ENCODE data around the gene ATP10A. TPM values are rescaled to one million over a fixed set of nuclear protein-coding genes. Genes with fewer than 3 reads are reported as not detected.

Gene ATP10A
- total and polyA plus RNA-seq, 2 of the 8 experiments (the other 6 are each of a cell fraction or from before 2014, with no cell fraction given): 2.0 to 2.8 TPM

DNA sequence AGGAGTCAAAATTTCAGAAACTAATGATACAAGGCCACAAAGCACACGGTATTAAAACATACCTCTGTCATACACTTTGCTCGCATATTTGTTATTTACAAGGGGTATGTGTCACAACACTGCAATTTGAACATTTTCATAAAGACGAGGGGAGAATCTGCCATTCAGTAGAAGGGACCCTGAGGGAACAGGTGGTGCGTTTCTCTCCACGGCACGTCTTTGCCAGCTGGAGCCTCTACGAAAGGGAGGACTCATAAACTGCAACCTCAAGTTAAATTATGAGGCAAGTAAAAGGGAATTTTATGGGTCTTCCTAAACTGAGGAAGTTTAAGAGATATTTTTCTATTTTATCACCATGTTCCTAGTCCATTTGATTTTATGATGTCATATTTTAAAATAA lies 19.1 kb downstream of the ATP10A start:
- DNase-seq (ENCODE audit: low read depth in 1 of 2, low spot score in 2 of 2) (no peak), FAIRE-seq (no peak)
- Histone ChIP-seq H3K23me2 (ENCODE audit: low read depth, low read length) (peaks cover 3% of the 10 kb centered on the region; the same call in 1 of the 2 replicates), H4K5ac (ENCODE audit: insufficient read length, low read depth, low read length) (no peak overlapping the region), H3K4ac (replicated peaks; ENCODE audit: insufficient read length, low read depth, low read length) (no peak overlapping the region), H3K4me2 (ENCODE audit: insufficient read depth in 1 of 2, low read depth in 2 of 2, low read length in 2 of 2) (no peak overlapping the region), H3K27ac (ENCODE audit: low read depth, low read length) (no peak overlapping the region), H3K23ac (ENCODE audit: insufficient read length) (no peak overlapping the region), H3K4me3 (ENCODE audit: extremely low read depth in 1 of 4, insufficient read depth in 2 of 4, low read depth in 3 of 4, low read length in 4 of 4) (no peak overlapping the region), H4K20me1 (replicated peaks in 1 of 2; ENCODE audit: control insufficient read depth in 1 of 2, insufficient read depth in 2 of 2, low read length in 2 of 2) (no peaks in the 10 kb centered on the region), H3K9me3 (ENCODE audit: insufficient read depth in 2 of 2, low read depth in 1 of 2, low read length in 1 of 2) (no peaks in the 10 kb centered on the region), H3K18ac (ENCODE audit: extremely low read depth, low read length) (no peak overlapping the region), H3K27me3 (replicated peaks in 1 of 4; ENCODE audit: control insufficient read depth in 3 of 4, extremely low read depth in 1 of 4, insufficient read depth in 3 of 4, low read length in 3 of 4) (no peaks in the 10 kb centered on the region), H3K79me1 (ENCODE audit: low read depth, low read length) (no peaks in the 10 kb centered on the region), H3K56ac (replicated peaks; ENCODE audit: insufficient read length, low read depth, low read length) (no peak overlapping the region), H2BK20ac (ENCODE audit: low read length) (no peak overlapping the region), H4K8ac (ENCODE audit: extremely low read depth, insufficient read depth, low read length) (no peak overlapping the region), H2BK12ac (ENCODE audit: low read depth, low read length) (no peak overlapping the region), H3K14ac (ENCODE audit: insufficient read length) (no peak overlapping the region), H4K91ac (replicated peaks; ENCODE audit: insufficient read length, low read length) (no peak overlapping the region), H2BK15ac (ENCODE audit: low read length) (no peak overlapping the region), H2AFZ (ENCODE audit: low read length) (no peak overlapping the region), H3K9ac (replicated peaks in 1 of 4; ENCODE audit: extremely low read depth in 1 of 4, low read depth in 3 of 4, low read length in 3 of 4) (no peak overlapping the region), H2AK5ac (ENCODE audit: low read depth, low read length) (no peak overlapping the region), H3K79me2 (ENCODE audit: control insufficient read depth in 1 of 2, insufficient read depth in 2 of 2, low read length in 2 of 2) (no peaks in the 10 kb centered on the region), H2BK5ac (ENCODE audit: low read depth, low read length) (no peak overlapping the region), H3K4me1 (replicated peaks in 1 of 4; ENCODE audit: control insufficient read depth in 3 of 4, insufficient read depth in 4 of 4, low read length in 3 of 4) (peaks cover 0 to 4% (median 3%) of the 10 kb centered on the region in 4 experiments; a peak in 6 of 7 replicates), H3K36me3 (ENCODE audit: control insufficient read depth in 2 of 4, insufficient read depth in 4 of 4, low read length in 3 of 4) (no peaks in the 10 kb centered on the region), H2BK120ac (replicated peaks; ENCODE audit: low read depth, low read length) (no peak overlapping the region)
- TF ChIP-seq NANOG (IDR thresholded peaks at IDR 0.05; ENCODE audit: insufficient read depth, low read depth, low read length, poor library complexity, severe bottlenecking) (no peak), CTBP2 (IDR thresholded peaks at IDR 0.05; ENCODE audit: borderline replicate concordance, insufficient read depth, insufficient read length, low read length) (no peak), SP2 (IDR thresholded peaks at IDR 0.05; ENCODE audit: low read length) (no peak), SIX5 (IDR thresholded peaks at IDR 0.05; ENCODE audit: low read depth, low read length) (no peak), EP300 (IDR thresholded peaks at IDR 0.05; ENCODE audit: borderline replicate concordance in 1 of 2, low read depth in 2 of 2, low read length in 2 of 2) (no peak), POLR2A (IDR thresholded peaks at IDR 0.05; ENCODE audit: control extremely low read depth in 1 of 2, low read depth in 2 of 2, low read length in 2 of 2) (no peak), CTCF (IDR thresholded peaks at IDR 0.05; ENCODE audit: control extremely low read depth in 1 of 3, insufficient read depth in 1 of 3, low read depth in 1 of 3, low read length in 3 of 3) (no peak)
- ChIA-PET POLR2A (ENCODE audit: partially characterized antibody) (no interaction called here), CTCF (ENCODE audit: partially characterized antibody) (interaction anchor here (1.3 kb wide), 1 partner anchor 61 kb away, joined by 5 read pairs; no protein-coding TSS in a partner anchor)
- WGBS, 2 experiments (ENCODE audit: extremely low coverage in 1 of 2, insufficient coverage in 1 of 2, insufficient read length in 1 of 2, insufficient replicate concordance in 2 of 2, low coverage in 1 of 2, low lambda C conversion rate in 2 of 2, missing lambda C conversion rate in 1 of 2): 93% methylated on average over 7 of the region's 7 CpGs; no CpG with 5 or more reads in 1 of the 2 experiments

Measured in H1 (cell line).